Kidney (tissue), 14 donors: ENCODE data around the gene FOXC2. TPM values are rescaled to one million over a fixed set of nuclear protein-coding genes. Genes with fewer than 3 reads are reported as not detected.

Experiments
- DNase-seq, 5 donors: peaks; one replicate each; pipeline ENCODE4 v3.0.0-alpha.2; 2013 to 2020
- FAIRE-seq: peaks from 2 replicates; lab custom pipeline; 2012; peaks lifted over from hg19 to GRCh38; lab: Jason Lieb, UNC
- H3K27ac ChIP-seq, 2 donors: one replicate each; pipeline ENCODE4 v1.7.0; 2013; ENCODE audit warnings: low read depth in 2 of 2, low read length in 2 of 2, inconsistent platforms in 1 of 2
- H3K27me3 ChIP-seq: one replicate; pipeline ENCODE4 v1.7.1; 2013; ENCODE audit warnings: low read length, inconsistent platforms; ENCODE audit not compliant: control insufficient read depth, insufficient read depth
- H3K36me3 ChIP-seq, 3 donors: one replicate each; pipeline versions ENCODE4 v1.7.0 to v1.7.1; 2013; ENCODE audit warnings: low read length in 3 of 3, control low read depth in 1 of 3, inconsistent platforms in 1 of 3; ENCODE audit not compliant: insufficient read depth in 3 of 3, control insufficient read depth in 2 of 3
- H3K4me1 ChIP-seq, 3 donors: one replicate each; pipeline versions ENCODE4 v1.7.0 to v1.7.1; 2013; ENCODE audit warnings: low read length in 3 of 3, inconsistent platforms in 1 of 3, low read depth in 1 of 3; ENCODE audit not compliant: control insufficient read depth in 2 of 3, insufficient read depth in 2 of 3
- H3K4me3 ChIP-seq, 3 donors: one replicate each; pipeline versions ENCODE4 v1.7.0 to v1.8.1; 2013; ENCODE audit warnings: low read length in 3 of 3, control low read depth in 1 of 3, inconsistent platforms in 1 of 3
- H3K9ac ChIP-seq, 3 donors: one replicate each; pipeline versions ENCODE4 v1.7.0 to v1.7.1; 2013; ENCODE audit warnings: low read length in 3 of 3, control low read depth in 1 of 3, inconsistent platforms in 1 of 3
- H3K9me3 ChIP-seq, 3 donors: one replicate each; pipeline versions ENCODE4 v1.7.0 to v1.7.1; 2013; ENCODE audit warnings: low read length in 3 of 3, control low read depth in 1 of 3, inconsistent platforms in 1 of 3; ENCODE audit not compliant: control insufficient read depth in 2 of 3, insufficient read depth in 1 of 3
- intact Hi-C: fragments of 100-400 bp; cut with DNase I; formaldehyde crosslinking; loops from one replicate; pipeline ENCODE4 v1.11.1; 2022
- polyA plus RNA-seq: library from polyadenylated mRNA; stranded (reverse); fragments of 350-450 nt; fragmentation: Illumina TruSeq; extraction: RNeasy Lipid Tissue Mini Kit (QIAGEN cat#74804); gene quantifications from one replicate; pipeline ENCODE4 v1.2.3, GENCODE V29; 2014; ENCODE audit warnings: low read depth, low replicate concordance; ENCODE audit not compliant: insufficient read depth
- total RNA-seq: library from RNA; stranded (reverse); fragmentation: NEBNext Ultra II Directional; extraction: Animal tissue kit (Norgen Biotek cat#: 25700); gene quantifications from one replicate; pipeline ENCODE4 v1.2.1, GENCODE V29; 2021
- TF ChIP-seq, protein P1 (sequence below): IDR thresholded peaks from 3 replicates; pipeline ENCODE4 v1.5.1; 2012; ENCODE audit warnings: mild to moderate bottlenecking, moderate library complexity, borderline replicate concordance; ENCODE audit not compliant: insufficient read depth; ENCODE audit errors: extremely low read depth
- donor health status: control.
- donor health status: control.
- donor health status: control.
- donor health status: control.
- donor health status: control.
- donor health status: DM: yes; HTN: yes; CAD: no.
- donor health status: Normal renal cell carcinoma (clear cell type).

FOXC2 gene
- total and polyA plus RNA-seq, 2 donors from 2014 or later = 3.8 to 6.3 TPM

DNA sequence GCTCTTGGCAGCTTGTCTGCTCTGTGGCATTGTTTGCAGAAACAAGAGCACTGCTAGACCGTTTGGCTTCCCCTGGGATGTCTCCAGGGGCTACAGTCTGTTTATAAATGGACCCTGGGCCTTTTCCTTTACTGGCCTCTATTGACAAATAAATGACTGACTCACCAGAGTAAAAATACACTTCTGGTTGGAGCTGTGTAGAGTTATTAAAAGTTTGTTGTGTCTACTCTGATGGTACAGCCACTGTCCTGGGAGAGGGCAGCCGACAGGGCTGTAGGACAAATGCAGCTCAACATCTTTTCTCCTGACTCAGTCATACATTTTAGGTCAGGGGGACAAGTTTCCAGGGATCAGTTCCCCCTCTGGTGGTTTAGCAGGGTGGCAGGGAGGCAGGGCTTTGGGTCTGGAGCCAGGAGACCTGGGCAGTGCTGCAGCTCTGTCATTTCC, 41.7 kb downstream of the FOXC2 start:
- intact Hi-C loops = no loop called here
- Histone ChIP-seq H3K27ac (no peak overlapping the region), H3K9ac (no peak overlapping the region), H3K4me1 (peaks cover 0 to 10% (median 0%) of the 10 kb centered on the region in 3 donors), H3K4me3 (no peak overlapping the region), H3K9me3 (no peaks in the 10 kb centered on the region), H3K27me3 (no peaks in the 10 kb centered on the region), H3K36me3 (no peaks in the 10 kb centered on the region)
- TF ChIP-seq, protein P1, sequence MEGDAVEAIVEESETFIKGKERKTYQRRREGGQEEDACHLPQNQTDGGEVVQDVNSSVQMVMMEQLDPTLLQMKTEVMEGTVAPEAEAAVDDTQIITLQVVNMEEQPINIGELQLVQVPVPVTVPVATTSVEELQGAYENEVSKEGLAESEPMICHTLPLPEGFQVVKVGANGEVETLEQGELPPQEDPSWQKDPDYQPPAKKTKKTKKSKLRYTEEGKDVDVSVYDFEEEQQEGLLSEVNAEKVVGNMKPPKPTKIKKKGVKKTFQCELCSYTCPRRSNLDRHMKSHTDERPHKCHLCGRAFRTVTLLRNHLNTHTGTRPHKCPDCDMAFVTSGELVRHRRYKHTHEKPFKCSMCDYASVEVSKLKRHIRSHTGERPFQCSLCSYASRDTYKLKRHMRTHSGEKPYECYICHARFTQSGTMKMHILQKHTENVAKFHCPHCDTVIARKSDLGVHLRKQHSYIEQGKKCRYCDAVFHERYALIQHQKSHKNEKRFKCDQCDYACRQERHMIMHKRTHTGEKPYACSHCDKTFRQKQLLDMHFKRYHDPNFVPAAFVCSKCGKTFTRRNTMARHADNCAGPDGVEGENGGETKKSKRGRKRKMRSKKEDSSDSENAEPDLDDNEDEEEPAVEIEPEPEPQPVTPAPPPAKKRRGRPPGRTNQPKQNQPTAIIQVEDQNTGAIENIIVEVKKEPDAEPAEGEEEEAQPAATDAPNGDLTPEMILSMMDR = no peak
- FAIRE-seq (no peak), DNase-seq (no peak)

DNA sequence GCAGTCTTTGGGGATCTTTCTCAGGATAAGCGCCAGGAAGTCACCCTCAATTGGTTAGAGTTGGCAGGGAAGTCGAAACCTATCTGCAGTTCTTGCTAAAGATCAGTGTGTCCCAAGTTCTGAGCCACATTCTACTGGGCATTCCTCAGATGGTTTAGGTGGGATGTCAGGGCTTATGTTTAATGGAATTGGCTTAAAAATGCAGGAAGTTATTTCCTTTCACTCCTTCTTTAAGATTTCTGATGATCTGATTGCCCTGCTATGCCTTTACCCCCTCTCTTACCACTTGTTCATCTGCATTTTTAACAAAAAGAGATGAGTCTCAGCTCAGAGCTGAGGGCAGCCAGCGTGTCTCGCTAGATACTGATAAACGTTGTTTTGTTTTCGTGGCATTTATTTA, 42.5 kb downstream of the FOXC2 start:
- H3K36me3 ChIP-seq = no peaks in the 10 kb centered on the region
- no peak overlapping the region for H3K9ac ChIP-seq
- H3K9me3 ChIP-seq = no peaks in the 10 kb centered on the region
- no peak overlapping the region for H3K27ac ChIP-seq
- DNase-seq (no peak), FAIRE-seq (no peak)
- intact Hi-C loops = no loop called here
- TF ChIP-seq, protein P1 = no peak
- no peaks in the 10 kb centered on the region for H3K27me3 ChIP-seq
- H3K4me3 ChIP-seq = no peak overlapping the region
- peaks cover 0 to 10% (median 0%) of the 10 kb centered on the region in 3 donors for H3K4me1 ChIP-seq

DNA sequence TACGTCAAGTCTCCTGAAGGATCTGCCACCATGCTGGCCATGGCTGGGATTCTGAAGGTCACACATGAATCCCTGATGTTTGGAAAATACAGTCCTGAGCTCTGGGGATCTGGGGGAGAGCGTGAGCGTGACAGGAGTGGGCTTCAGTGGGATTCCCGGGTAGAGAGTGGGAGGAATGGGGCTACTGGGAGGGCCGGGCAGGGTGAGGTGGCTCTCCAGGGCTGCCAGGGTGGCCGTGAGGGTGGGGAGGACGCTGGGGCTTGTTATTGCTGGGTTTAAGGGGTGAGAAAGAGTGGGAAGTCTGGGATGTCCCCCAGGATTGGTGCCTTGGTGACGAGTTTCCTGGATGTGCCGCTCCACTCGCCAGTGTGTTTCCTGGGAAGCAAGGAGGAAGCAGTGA, 43.0 kb downstream of the FOXC2 start:
- Histone ChIP-seq H3K4me3 (no peak overlapping the region), H3K9ac (no peak overlapping the region), H3K27me3 (no peaks in the 10 kb centered on the region), H3K4me1 (peaks cover 0 to 10% (median 0%) of the 10 kb centered on the region in 3 donors), H3K9me3 (no peaks in the 10 kb centered on the region), H3K27ac (no peak overlapping the region), H3K36me3 (no peaks in the 10 kb centered on the region)
- FAIRE-seq (no peak), DNase-seq (no peak)
- TF ChIP-seq, protein P1 = no peak
- intact Hi-C loops = no loop called here
